ENCODE data around the gene NTM.

The NTM gene

DNA sequence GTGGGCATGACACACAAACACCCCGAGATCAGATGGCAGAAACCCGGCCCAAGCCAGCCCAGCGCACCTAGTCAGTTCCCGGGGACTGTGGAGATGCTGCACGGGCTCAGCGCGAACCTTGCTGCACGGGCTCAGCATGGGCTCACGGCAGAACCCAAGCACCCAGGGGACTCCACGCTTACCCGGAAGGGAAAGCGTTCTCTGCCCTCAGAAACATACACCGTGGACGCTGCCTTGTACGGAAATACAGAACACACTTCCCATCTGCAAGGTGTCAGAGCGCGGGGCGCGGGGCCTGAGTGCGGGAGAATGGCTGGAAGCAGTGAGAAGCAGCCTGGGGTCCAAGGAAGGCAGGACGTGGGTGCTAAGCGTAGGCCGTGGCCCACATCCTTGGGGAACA is 319.9 kb downstream of the NTM start:
- H3K4me3 ChIP-seq (replicated peaks in 1 of 2; ENCODE audit: low read depth in 2 of 2, low read length in 2 of 2): no peak overlapping the region
- TF ChIP-seq, protein P1, sequence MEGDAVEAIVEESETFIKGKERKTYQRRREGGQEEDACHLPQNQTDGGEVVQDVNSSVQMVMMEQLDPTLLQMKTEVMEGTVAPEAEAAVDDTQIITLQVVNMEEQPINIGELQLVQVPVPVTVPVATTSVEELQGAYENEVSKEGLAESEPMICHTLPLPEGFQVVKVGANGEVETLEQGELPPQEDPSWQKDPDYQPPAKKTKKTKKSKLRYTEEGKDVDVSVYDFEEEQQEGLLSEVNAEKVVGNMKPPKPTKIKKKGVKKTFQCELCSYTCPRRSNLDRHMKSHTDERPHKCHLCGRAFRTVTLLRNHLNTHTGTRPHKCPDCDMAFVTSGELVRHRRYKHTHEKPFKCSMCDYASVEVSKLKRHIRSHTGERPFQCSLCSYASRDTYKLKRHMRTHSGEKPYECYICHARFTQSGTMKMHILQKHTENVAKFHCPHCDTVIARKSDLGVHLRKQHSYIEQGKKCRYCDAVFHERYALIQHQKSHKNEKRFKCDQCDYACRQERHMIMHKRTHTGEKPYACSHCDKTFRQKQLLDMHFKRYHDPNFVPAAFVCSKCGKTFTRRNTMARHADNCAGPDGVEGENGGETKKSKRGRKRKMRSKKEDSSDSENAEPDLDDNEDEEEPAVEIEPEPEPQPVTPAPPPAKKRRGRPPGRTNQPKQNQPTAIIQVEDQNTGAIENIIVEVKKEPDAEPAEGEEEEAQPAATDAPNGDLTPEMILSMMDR (IDR thresholded peaks at IDR 0.05; ENCODE audit: low read depth, low read length): no peak
- DNase-seq (ENCODE audit: low read depth in 2 of 2): no peak

DNA sequence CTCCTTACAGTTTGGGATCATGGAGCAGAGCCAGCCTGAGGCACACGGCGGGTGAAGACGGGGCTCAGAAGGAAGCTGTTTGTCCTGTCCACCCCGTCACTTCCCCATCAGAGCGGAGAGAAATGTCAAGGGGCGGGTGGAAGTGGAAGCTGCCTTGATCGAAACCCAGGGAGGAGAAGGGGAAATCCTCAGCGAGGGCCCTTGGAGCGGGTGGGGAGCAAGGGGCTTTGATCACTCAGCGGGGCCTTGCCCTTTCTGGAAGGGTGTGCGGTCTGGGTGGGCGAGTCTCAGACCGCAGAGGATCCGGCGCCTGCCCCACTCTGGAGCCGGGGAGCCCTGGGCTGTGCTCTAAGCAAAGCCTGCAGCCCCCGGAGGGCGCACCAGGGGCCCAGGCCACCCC is 320.4 kb downstream of the NTM start:
- H3K4me3 ChIP-seq (replicated peaks in 1 of 2; ENCODE audit: low read depth in 2 of 2, low read length in 2 of 2): no peak overlapping the region
- TF ChIP-seq, protein P1 (IDR thresholded peaks at IDR 0.05; ENCODE audit: low read depth, low read length): no peak
- DNase-seq (ENCODE audit: low read depth in 2 of 2): no peak

DNA sequence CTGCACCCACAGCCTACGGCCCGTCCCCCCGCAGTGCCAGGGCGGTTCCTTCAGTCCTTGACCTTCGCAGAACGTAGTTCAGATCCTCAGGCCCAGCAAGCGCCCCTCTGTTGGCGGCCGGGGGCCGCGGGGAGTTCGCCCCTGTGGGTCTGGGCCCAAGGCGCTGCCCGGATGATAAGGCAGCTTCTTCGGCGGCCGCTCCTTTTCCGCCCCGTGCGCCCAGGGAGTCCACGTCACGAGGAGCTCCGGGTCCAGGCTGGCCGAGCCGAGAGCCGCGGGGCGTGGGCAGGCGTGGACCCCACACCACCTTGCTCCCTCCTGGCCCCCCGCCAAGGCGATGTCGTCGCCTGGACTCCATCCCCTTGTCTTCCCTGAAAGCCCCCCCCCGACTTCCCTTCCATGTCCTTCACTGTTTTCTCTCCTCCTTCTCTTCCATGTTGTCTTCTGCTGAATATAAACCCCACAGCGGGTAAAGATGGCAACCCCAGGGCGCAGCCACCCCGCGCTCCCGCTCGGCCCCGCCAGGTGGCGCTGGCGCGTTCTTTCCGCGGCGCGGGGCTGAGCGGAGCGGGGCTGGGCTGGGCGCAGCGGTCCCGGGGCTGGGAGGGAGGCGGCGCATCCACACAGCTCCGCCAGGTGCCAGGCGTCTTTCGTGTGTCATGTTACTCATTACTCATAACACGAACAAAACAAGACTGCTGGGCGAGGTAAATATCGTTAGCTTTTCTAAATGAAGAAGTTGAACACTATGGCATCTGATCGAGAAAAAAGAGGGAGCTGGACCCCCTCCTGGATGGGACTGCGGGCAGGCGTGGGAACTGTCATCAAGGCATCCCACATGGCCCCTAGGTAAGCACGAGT is 321.0 kb downstream of the NTM start:
- peak overlapping the region in 1 of 2 donors; percentile 24 for H3K4me3 ChIP-seq (replicated peaks in 1 of 2; ENCODE audit: low read depth in 2 of 2, low read length in 2 of 2)
- peak; percentile 41 to 74 for DNase-seq (ENCODE audit: low read depth in 2 of 2)

DNA sequence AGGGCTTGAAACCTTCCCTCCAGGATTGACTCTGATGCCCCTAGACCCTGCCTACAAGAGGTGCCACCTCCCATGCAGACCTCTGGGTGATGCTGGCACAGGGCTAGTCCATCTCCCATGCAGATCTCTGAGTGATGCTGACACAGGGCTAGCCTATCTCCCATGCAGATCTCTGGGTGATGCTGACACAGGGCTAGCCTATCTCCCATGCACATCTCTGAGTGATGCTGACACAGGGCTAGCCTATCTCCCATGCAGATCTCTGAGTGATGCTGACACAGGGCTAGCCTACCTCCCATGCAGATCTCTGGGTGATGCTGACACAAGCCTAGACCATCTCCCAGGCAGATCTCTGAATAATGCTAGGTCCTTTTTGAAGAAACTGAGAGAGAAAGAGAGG is 321.7 kb downstream of the NTM start:
- no peak for DNase-seq (ENCODE audit: low read depth in 2 of 2)
- no peak overlapping the region for H3K4me3 ChIP-seq (replicated peaks in 1 of 2; ENCODE audit: low read depth in 2 of 2, low read length in 2 of 2)
- TF ChIP-seq, protein P1 (IDR thresholded peaks at IDR 0.05; ENCODE audit: low read depth, low read length): no peak

More for the DNA sequence above, 321.0 kb downstream of the NTM start:
- TF ChIP-seq, protein P1 (IDR thresholded peaks at IDR 0.05; ENCODE audit: low read depth, low read length): peak; percentile 58

DNA sequence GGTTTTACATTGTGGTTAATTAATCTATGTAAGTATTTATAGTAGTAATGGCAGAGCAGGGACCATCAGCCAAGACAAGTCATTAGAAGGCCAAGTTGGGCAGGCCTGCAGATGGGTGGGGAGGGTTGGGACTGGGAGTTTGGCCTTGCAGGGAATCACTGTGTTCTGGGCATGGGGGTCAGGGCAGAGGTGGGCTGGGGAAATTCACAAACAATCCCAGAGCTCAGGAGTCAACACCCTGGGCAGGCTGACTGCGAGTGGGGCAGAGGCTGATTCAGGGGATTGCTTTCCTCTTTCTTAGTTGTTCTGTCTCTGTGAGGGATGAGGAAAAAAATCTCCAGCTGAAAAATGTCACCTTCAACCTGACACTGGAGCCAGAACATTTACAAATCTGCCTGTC is 322.5 kb downstream of the NTM start:
- H3K4me3 ChIP-seq (replicated peaks in 1 of 2; ENCODE audit: low read depth in 2 of 2, low read length in 2 of 2): no peak overlapping the region
- TF ChIP-seq, protein P1 (IDR thresholded peaks at IDR 0.05; ENCODE audit: low read depth, low read length): no peak
- no peak for DNase-seq (ENCODE audit: low read depth in 2 of 2)

DNA sequence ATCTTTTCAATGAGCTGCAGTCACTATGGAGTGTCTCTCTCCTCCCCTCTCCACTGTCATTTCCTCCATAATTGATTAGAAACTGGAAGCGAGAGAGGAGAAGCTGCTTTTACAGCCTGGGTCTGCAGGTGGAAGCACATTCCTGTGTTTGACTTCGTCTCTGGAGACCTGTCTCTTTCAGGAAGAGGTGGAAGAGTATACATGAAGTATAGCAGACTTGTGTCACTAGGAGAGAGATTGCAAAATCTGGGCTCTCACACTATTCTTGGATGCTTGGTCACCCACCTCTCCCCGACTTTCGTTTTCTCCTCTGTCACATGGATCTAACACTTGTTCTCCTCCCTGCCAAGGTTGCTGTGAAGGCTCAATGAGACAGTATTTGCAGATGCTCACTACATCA is 323.3 kb downstream of the NTM start:
- DNase-seq (ENCODE audit: low read depth in 2 of 2): no peak
- TF ChIP-seq, protein P1 (IDR thresholded peaks at IDR 0.05; ENCODE audit: low read depth, low read length): no peak
- no peak overlapping the region for H3K4me3 ChIP-seq (replicated peaks in 1 of 2; ENCODE audit: low read depth in 2 of 2, low read length in 2 of 2)
